Measurements from ENCODE around the gene C6orf120. TPM values are rescaled to one million over a fixed set of nuclear protein-coding genes. Genes with fewer than 3 reads are reported as not detected.

The C6orf120 gene
- total and polyA plus RNA-seq, 4 donors: 4.3 to 23.9 (median 21.9) TPM

- Histone ChIP-seq H3K4me1 (ENCODE audit: control insufficient read depth in 5 of 5, insufficient read depth in 5 of 5, low read length in 5 of 5) (peaks cover 3 to 22% (median 17%) of the 10 kb centered on the region in 5 donors), H3K27me3 (ENCODE audit: control insufficient read depth in 3 of 3, insufficient read depth in 3 of 3, low read length in 2 of 3) (no peaks in the 10 kb centered on the region), H3K9ac (ENCODE audit: insufficient read depth in 1 of 2, low read length in 2 of 2) (peak overlapping the region; percentile 85 to 99), H3K36me3 (ENCODE audit: control insufficient read depth in 4 of 4, insufficient read depth in 4 of 4, low read length in 4 of 4) (peaks cover 0 to 6% (median 2%) of the 10 kb centered on the region in 4 donors), H3K4me3 (peak overlapping the region; percentile 75), H3K27ac (ENCODE audit: low read depth in 1 of 2, low read length in 1 of 2) (peak overlapping the region; percentile 93 to 98), H3K9me3 (ENCODE audit: control insufficient read depth in 4 of 4, insufficient read depth in 3 of 4, low read length in 3 of 4) (peaks cover 0 to 2% (median 0%) of the 10 kb centered on the region in 4 donors)
- DNase-seq: no peak
- ATAC-seq (ENCODE audit: insufficient read depth, low FRiP score): no peak
- WGBS, 2 donors: 10 to 11% methylated on average over 19 of the region's 19 CpGs
- TF ChIP-seq, protein P1, sequence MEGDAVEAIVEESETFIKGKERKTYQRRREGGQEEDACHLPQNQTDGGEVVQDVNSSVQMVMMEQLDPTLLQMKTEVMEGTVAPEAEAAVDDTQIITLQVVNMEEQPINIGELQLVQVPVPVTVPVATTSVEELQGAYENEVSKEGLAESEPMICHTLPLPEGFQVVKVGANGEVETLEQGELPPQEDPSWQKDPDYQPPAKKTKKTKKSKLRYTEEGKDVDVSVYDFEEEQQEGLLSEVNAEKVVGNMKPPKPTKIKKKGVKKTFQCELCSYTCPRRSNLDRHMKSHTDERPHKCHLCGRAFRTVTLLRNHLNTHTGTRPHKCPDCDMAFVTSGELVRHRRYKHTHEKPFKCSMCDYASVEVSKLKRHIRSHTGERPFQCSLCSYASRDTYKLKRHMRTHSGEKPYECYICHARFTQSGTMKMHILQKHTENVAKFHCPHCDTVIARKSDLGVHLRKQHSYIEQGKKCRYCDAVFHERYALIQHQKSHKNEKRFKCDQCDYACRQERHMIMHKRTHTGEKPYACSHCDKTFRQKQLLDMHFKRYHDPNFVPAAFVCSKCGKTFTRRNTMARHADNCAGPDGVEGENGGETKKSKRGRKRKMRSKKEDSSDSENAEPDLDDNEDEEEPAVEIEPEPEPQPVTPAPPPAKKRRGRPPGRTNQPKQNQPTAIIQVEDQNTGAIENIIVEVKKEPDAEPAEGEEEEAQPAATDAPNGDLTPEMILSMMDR (IDR thresholded peaks at IDR 0.05; ENCODE audit: control extremely low read depth, extremely low read depth): no peak
Measured at GRCh38 chr6:169752074-169752623, 50.2 kb downstream of the C6orf120 start.

Other genes with a start within 250 kb of the C6orf120 start
- gene WDR27, start 97 bp upstream of the C6orf120 start, total RNA-seq: 10 to 100 TPM; 42.6 to 68.1 TPM
- gene WDR27, start 97 bp upstream of the C6orf120 start, polyA plus RNA-seq: 10 to 100 TPM in 1 of 2 donors, 1 to 10 TPM in 1; 6.9 to 20.2 TPM
- gene PHF10, start 22.4 kb downstream of the C6orf120 start, total RNA-seq: 10 to 100 TPM; 27.3 to 94.9 TPM
- gene PHF10, start 22.4 kb downstream of the C6orf120 start, polyA plus RNA-seq: 10 to 100 TPM; 26.0 to 34.5 TPM
- gene DYNLT2, start 49.4 kb downstream of the C6orf120 start, total RNA-seq: 1 to 10 TPM; 1.6 to 5.2 TPM
- 1 to 10 TPM in 1 of 2 donors, under 1 TPM in 1; 0.69 to 3.2 TPM for gene DYNLT2, start 49.4 kb downstream of the C6orf120 start, polyA plus RNA-seq
- 10 to 100 TPM; 24.7 to 41.0 TPM for gene ERMARD, start 49.5 kb downstream of the C6orf120 start, total RNA-seq
- 10 to 100 TPM; 18.7 to 55.3 TPM for gene ERMARD, start 49.5 kb downstream of the C6orf120 start, polyA plus RNA-seq